Glutamatergic neuron (in vitro differentiated cells): ENCODE data around the gene MXRA8. TPM values are rescaled to one million over a fixed set of nuclear protein-coding genes. Genes with fewer than 3 reads are reported as not detected.

Experiments
- DNase-seq: peaks from one replicate; pipeline ENCODE4 v3.0.0; 2022
- H3K27ac Mint-ChIP-seq: one replicate; pipeline ENCODE4 v1.8.0; 2020; ENCODE audit warnings: mild to moderate bottlenecking, mixed read lengths, inconsistent platforms; ENCODE audit not compliant: unreplicated experiment
- H3K27me3 Mint-ChIP-seq: one replicate; pipeline ENCODE4 v1.8.0; 2020; ENCODE audit warnings: mild to moderate bottlenecking, moderate library complexity, mixed read lengths, inconsistent platforms; ENCODE audit not compliant: unreplicated experiment
- H3K36me3 Mint-ChIP-seq: one replicate; pipeline ENCODE4 v1.8.0; 2020; ENCODE audit warnings: mild to moderate bottlenecking, mixed read lengths, inconsistent platforms; ENCODE audit not compliant: unreplicated experiment
- H3K4me1 Mint-ChIP-seq: one replicate; pipeline ENCODE4 v1.8.0; 2020; ENCODE audit warnings: mild to moderate bottlenecking, low read depth, mixed read lengths, inconsistent platforms; ENCODE audit not compliant: unreplicated experiment
- H3K4me3 Mint-ChIP-seq: one replicate; pipeline ENCODE4 v1.8.0; 2020; ENCODE audit warnings: mild to moderate bottlenecking, mixed read lengths, inconsistent platforms; ENCODE audit not compliant: unreplicated experiment
- H3K9me3 Mint-ChIP-seq: one replicate; pipeline ENCODE4 v1.8.0; 2020; ENCODE audit warnings: mild to moderate bottlenecking, moderate library complexity, mixed read lengths, inconsistent platforms; ENCODE audit not compliant: unreplicated experiment
- total RNA-seq: library from RNA; stranded (reverse); fragmentation: NEBNext Ultra II Directional; extraction: Animal tissue kit (Norgen Biotek cat#: 25700); gene quantifications from one replicate; pipeline ENCODE4 v1.2.1, GENCODE V29; 2021; ENCODE audit not compliant: unreplicated experiment
- TF ChIP-seq, protein P1 (sequence below): fragments of 200-600 bp; sonication (generic); IDR thresholded peaks from one replicate; pipeline ENCODE4 v1.5.0; 2021; ENCODE audit not compliant: partially characterized antibody, unreplicated experiment

The MXRA8 gene
- total RNA-seq, 1 donor from 2014 or later: 7.7 TPM

DNA sequence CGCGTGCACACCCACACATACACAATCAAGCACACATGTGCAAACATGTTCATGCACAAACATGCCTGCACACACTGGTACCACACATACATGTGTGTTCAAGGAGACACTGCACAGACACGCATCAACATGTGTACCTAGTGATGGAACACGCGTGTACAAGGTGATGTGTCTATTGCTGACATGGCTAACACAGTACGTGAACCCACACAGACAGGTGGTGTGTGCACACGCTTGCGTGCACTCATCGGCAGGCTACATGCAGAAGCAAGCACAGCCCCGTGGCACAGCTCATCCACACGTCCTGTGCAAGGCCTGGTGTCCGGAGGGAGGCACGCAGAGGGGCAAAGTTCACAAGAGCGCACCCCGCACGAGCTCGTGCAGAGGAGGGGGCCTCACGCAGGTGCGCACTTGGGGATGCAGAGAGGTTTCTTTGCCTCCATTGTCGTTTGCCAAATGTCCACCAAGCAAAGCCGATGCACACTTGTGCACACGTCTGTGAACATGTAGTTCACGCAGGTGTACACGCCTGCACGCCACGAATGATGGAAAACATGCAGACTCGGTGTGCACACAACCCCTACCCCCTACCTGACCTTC, 51.6 kb downstream of the MXRA8 start:
- TF ChIP-seq, protein P1, sequence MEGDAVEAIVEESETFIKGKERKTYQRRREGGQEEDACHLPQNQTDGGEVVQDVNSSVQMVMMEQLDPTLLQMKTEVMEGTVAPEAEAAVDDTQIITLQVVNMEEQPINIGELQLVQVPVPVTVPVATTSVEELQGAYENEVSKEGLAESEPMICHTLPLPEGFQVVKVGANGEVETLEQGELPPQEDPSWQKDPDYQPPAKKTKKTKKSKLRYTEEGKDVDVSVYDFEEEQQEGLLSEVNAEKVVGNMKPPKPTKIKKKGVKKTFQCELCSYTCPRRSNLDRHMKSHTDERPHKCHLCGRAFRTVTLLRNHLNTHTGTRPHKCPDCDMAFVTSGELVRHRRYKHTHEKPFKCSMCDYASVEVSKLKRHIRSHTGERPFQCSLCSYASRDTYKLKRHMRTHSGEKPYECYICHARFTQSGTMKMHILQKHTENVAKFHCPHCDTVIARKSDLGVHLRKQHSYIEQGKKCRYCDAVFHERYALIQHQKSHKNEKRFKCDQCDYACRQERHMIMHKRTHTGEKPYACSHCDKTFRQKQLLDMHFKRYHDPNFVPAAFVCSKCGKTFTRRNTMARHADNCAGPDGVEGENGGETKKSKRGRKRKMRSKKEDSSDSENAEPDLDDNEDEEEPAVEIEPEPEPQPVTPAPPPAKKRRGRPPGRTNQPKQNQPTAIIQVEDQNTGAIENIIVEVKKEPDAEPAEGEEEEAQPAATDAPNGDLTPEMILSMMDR: no peak

DNA sequence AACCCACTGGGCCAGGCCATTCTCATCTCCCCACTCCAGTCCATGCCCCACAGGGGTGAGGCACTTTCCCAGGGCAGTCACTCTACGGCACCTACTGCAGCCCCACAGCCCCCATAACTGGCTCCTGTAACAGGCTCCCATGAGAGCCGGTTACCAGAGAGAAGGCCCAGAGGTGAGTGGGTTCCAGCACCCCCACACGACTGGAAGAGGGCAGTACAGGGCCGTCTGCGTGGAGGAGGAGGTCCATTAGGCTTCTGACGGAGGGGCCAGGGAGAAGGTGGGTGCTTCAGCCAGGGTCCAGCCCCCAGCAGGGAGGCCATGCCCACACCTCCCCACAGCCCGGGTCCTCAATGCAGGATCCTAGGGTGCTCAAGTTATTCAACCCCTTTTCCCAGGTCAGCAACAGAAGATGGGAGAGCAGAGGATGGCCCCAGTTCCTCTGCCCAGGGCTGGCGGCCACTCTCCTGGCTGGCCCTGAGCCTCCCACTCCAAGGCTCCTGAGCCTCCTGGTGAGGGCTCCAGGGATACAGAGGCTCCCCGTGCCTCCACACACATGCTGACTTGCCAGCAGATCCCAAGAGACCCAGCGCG, 52.2 kb downstream of the MXRA8 start:
- Mint-ChIP-seq H3K36me3 (no peaks in the 10 kb centered on the region), H3K27ac (peak overlapping the region; percentile 99), H3K27me3 (peaks cover 30% of the 10 kb centered on the region), H3K9me3 (peaks cover 15% of the 10 kb centered on the region), H3K4me1 (no peaks in the 10 kb centered on the region), H3K4me3 (peak overlapping the region; percentile 97)
- peak; percentile 51 for DNase-seq
- TF ChIP-seq, protein P1: no peak

More for the DNA sequence above, 51.6 kb downstream of the MXRA8 start:
- Mint-ChIP-seq H3K4me3 (peak overlapping the region; percentile 97), H3K9me3 (peaks cover 13% of the 10 kb centered on the region), H3K4me1 (no peaks in the 10 kb centered on the region), H3K27me3 (peaks cover 26% of the 10 kb centered on the region), H3K27ac (peak overlapping the region; percentile 99), H3K36me3 (no peaks in the 10 kb centered on the region)
- DNase-seq: no peak

DNA sequence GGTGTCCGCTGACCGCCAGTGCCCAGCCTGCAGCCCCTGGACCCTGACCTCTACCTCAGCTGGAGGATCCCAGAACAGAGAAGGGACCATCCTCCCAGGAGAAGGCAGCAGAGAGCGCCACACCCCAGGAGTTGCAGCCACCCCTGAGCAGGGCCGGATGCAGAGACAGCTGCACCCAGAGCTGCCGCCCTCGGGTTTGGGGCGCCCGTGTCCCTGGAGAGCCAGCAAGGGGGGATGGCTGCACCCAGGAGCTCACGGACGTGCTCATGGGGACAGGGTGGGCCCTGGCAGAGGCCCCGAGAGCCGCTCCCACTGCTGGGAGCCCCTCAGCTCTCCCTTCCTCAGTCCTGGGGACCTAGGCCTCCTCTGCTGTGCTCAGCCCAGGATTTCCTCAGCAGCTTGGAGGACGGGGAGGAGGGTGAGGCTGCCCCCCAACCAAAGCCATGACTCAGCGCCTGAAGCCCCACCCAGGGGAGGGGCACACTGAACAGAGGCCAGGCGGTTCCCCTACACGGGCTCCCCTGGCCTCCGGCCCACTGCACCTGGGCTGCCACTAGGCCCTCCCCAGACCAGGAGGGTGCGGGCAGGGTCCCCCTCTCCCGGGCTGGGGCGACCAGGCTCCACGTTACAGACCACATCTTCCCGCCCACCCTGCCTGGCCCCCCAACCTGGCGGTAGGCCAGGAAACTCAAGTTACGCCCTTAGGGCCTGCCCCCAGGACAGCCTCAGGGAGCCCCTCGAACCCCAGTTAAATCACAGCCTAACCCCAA, 52.9 kb downstream of the MXRA8 start:
- H3K27ac Mint-ChIP-seq: peak overlapping the region; percentile 99
- DNase-seq: peak; percentile 78

DNA sequence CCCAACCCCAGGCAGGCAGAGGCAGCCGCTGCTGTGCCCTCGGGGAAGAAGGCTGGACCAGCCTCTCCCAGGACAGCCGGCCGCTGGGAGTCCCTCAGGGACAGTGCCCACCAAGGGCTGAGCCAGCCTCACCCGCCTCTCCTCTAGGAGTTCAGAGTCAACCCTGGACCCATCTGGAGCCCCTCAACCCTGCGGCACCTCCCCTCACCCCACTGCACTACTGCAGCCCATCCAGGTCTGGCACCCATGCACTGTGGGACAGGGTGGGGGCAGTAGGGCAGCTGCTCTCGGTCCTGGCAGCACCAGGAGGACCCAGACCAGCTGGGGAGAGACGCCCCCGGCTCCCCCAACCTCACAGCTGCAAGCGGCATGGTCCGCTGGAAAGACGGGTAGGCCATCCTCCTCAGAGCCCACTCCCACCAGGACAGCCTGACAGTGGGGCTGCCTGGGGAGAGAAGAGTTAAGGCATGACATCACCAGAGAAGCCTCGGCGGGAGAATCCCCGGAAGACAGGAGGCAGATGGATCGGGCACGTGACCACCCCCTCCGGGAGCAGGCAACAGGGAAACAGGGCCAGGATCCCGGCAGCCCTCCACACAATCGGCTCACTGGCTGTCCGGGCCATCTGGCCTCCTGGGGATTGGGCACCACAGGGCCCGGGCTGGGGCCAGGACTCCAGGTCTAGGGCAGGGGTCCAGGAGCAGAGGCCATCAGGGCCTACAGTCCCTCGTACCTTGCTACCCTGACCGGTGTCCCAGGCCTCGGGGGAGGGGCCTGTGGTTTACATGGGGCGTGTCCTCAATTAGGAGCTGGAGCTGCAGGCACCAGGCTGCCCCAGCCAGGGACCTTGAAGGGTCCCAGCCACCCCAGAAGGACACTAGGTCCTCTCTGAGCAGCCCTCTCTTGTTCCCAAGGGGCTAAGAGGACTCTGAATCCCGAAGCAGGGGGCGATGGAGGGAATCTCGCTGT, 53.7 kb downstream of the MXRA8 start:
- Mint-ChIP-seq H3K27ac (peak overlapping the region; percentile 99), H3K4me3 (peak overlapping the region; percentile 88), H3K36me3 (no peaks in the 10 kb centered on the region), H3K9me3 (peaks cover 24% of the 10 kb centered on the region), H3K4me1 (peaks cover 6% of the 10 kb centered on the region), H3K27me3 (peaks cover 31% of the 10 kb centered on the region)
- peak; percentile 94 for DNase-seq
- TF ChIP-seq, protein P1: no peak

More for the DNA sequence above, 52.9 kb downstream of the MXRA8 start:
- TF ChIP-seq, protein P1: no peak
- Mint-ChIP-seq H3K9me3 (peaks cover 21% of the 10 kb centered on the region), H3K4me1 (no peaks in the 10 kb centered on the region), H3K4me3 (peak overlapping the region; percentile 97), H3K27me3 (peaks cover 27% of the 10 kb centered on the region), H3K36me3 (no peaks in the 10 kb centered on the region)
